Anterior cingulate cortex (tissue), 58 donors: ENCODE results near the gene CHIT1.

ENCODE experiments used
- DNase-seq, 58 donors: peaks; one replicate each; lab custom pipeline; 2025; lab: John Stamatoyannopoulos, UW

The CHIT1 gene

DNA sequence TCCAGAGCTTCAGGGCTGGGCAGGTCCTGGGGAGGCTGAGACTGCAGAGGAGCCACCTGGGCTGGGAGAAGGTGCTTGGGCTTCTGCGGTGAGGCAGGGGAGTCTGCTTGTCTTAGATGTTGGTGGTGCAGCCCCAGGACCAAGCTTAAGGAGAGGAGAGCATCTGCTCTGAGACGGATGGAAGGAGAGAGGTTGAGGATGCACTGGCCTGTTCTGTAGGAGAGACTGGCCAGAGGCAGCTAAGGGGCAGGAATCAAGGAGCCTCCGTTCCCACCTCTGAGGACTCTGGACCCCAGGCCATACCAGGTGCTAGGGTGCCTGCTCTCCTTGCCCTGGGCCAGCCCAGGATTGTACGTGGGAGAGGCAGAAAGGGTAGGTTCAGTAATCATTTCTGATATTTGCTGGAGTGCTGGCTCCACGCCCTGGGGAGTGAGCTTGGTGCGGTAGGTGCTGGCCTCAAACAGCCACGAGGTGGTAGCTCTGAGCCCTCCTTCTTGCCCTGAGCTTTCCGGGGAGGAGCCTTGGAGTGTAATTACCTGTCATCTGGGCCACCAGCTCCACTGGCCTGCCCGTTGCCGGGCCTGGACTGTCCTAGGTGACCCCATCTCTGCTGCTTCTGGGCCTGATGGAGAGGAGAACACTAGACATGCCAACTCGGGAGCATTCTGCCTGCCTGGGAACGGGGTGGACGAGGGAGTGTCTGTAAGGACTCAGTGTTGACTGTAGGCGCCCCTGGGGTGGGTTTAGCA lies 63.1 kb downstream of the CHIT1 start:
- DNase-seq, result no peak
